ENCODE results near the gene AGL.
"Not testable (repeated sequence)": the region's sequence is repeated elsewhere in the genome, so short reads cannot be mapped to it uniquely, and the experiment has no call there.

AGL gene

DNA sequence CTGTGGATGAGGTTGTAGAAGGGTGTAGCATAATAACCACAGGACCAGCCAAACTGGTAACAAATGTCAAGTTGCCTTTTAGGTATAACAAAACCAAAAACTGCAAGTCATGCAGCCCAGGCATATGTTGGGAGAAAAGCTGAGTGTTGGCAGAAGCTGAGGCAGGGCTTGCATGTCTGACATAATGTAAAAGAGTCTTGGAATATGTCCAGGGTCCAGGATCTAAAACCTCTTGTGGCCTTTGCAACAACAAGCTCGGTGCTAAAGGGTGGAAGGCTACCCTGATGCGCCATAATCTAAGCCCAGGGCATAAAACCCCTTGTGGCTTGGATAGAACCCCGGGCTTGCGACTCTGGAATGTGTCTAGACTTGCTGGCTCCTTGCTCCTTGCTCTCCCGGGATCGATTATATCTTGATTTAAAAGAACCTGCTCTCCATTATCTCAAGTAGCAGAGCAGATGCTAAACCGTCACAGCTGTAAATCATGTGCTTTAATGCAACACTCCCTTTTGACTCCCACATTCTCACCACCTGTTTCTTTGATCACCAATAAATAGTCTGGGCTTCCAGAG is 93.1 kb downstream of the AGL start:
- ATAC-seq (no peak), DNase-seq (no peak)

DNA sequence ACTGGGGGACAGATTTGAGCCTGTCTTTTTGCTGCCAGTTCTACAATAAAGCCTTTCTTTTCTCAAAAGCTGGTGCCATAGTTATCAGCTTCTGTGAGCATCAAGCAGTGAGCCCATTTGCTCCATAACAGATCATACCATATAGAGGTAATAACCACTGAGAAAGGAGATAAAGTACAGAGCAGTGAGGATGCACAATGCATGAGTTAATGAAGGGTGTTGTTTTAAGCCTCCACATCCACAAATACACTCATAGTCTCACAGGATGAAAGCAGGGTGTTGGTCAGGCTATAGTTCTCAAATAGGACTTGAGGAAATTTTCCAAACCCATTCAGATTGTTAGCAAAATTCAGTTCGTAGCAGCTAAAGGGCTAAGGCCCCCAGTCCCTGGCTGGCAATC is 94.0 kb downstream of the AGL start:
- DNase-seq, result no peak
- no peak for ATAC-seq

DNA sequence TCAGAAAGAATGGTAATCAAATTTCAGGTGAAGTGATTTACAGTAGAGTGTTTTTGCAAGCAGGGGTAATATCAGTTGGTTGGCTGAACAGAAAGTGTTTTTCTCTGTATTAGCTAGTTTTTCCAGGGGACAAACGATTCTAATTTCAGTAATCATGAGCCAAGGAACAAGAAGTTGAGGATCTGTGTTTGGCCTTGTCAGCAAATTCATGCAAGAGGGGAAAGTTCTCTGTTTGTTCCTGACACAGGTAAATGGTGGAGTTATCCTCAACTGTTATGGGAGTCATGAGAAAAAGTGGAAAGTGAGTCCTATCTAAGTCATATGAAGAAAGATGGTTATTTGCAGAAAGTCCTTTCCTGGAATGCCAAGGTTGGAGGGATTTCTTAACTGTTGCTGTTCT is 95.0 kb downstream of the AGL start:
- DNase-seq, result no peak
- no peak for ATAC-seq

DNA sequence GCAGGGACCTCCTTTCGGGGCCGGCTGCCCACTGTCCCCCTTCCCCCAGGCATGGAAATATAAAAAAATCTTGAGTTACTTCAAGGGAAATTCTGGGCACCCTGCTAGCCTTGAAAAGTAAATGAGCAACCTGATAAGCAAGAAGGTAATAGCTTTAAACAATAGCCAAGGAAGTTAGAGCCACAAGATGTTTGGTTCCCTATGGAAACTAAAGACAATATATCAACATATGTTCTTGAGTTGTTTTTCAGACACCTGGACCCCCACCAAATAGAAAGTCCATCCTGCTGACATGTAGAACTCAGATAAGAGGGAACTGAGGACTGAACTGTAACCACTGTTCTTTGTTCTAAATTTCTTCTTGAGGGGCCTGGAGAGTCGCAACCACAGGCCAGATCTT is 100.3 kb downstream of the AGL start:
- no peak for DNase-seq
- ATAC-seq, result no peak

DNA sequence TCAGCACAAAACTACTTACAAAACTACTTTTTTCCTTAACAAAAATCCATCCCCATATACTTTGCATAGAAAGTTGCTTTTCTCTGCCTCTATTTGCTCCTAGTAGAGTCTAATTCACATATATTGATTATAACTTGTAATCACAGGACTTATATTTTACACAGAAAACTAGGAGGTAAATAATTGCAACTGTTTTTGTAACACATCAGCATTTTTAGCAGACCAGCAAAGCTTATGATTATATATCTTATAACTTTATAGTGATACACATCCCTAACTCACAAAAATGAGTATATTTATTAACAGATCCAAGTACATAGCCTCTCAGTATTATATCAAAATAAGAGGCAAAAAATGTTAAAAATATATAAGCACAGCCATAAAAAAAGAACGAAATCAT is 102.4 kb downstream of the AGL start:
- DNase-seq (no peak), ATAC-seq (no peak)

DNA sequence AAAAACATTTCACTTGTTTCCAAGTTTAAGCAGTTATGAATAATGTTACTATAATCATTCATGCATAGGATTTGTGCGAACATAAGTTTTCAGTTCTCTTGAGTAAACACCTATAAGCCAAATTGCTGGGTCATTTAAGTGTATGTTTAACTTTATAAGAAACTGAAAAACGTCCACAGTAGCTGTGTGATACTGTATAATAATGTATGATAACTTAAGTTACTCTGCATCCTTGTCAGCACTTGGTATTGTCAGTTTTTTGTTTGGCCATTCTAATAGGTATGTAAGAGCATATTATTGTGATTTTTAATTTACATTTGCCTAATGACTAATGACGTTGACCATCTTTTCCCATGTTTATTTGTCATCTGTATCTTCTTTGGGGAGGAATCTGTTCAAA is 105.2 kb downstream of the AGL start:
- ATAC-seq (no peak), DNase-seq (no peak)

DNA sequence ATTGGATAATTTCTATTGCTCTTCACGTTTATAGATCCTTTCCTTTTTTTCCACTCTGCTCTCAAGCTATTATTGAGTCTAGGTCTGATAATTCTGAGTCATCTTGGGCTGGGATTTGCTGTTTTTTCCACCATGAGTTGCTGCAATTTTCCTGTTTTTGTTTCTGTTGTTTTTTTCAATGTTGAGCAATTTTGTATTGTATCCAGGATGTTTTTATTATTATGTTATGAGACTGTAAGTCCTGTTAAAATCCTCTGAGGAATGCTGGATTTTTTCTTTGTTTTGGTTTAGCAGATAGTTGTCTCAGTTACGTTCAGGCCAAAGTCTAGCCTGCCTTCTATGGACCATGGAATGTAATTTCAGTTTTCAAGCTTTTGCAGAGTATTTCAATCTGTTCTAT is 106.6 kb downstream of the AGL start:
- no peak for ATAC-seq
- no peak for DNase-seq

DNA sequence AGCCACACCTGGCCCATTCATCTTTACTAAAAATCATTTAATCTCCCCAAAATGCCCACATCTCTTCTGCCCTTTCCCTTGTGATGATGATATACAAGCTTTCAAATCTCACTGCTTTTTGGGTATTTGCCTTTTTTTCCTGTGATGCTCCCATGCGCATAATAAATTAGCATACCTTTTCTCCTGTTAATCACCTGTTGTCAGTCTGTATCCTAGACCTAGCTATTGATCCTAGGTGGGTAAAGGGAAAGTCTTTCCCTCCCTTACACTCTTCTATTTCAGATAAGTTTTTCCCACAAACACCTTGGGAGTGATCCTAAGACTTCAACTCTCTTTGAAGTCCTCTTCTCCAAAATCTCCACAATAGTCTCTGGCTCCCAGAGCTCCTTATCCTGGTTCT is 107.7 kb downstream of the AGL start:
- DNase-seq, result no peak
- no peak for ATAC-seq

DNA sequence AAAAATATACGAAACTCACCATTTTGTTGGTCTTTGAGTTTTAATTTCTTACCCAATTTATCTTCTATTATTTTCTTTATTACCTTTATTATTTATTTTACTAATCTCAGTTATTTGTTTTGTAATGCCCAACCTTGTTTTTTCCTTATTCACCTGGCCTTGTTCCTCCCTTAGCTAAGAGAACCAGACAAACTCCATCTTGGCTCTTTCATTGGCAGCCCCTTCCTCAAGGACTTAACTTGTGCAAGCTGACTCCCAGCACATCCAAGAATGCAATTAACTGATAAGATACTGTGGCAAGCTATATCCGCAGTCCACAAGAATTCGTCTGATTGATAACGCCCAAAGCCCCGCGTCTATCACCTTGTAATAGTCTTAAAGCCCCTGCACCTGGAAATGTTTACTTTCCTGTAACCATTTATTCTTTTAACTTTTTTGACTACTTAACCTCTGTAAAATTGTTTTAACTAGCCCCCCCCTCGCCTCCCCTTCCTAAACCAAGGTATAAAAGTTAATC is 109.1 kb downstream of the AGL start:
- not testable (repeated sequence) for ATAC-seq, DNase-seq

DNA sequence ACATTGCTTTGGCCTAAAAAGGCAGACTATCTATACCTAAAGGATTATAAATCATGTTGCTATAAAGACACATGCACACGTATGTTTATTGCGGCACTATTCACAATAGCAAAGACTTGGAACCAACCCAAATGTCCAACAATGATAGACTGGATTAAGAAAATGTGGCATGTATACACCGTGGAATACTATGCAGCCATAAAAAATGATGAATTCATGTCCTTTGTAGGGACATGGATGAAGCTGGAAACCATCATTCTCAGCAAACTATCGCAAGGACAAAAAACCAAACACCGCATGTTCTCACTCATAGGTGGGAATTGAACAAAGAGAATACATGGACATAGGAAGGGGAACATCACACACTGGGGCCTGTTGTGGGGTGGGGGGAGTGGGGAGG is 110.1 kb downstream of the AGL start:
- not testable (repeated sequence) for DNase-seq, ATAC-seq

DNA sequence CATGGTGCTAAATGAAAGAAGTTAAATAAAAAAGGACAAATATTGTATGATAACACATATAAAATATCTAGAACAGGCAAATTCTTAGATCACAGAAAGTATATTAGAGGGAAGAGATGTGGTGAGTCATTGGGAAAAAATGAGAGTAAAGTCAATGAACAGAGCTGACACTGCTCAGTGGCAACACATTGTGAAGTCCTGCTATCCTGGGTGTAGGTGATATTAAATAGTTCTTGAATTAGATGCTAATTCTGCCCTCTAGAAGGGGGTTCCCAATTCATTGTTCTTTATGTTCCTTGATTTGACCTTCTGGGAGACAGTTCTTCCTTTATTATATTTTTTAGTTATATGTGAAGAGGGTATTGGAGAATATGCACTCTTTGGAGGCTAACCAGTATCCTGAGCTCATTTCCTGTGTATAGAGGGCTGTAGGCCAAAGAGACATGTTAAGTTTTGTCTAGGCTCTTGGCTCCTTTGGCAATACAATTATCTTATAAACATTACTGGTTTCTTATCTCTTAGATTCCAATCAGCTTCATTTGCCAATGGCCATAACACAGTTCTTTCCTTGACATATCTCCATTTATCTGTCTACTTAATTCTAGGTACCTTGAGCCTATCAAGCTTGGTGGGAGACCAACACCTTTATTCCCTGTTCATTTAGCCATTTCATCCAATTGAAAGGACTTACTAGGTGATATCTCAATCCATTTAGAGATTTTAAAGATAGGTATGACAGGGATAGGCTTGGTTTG is 113.1 kb downstream of the AGL start:
- ATAC-seq (peak; percentile 43), DNase-seq (no peak)

DNA sequence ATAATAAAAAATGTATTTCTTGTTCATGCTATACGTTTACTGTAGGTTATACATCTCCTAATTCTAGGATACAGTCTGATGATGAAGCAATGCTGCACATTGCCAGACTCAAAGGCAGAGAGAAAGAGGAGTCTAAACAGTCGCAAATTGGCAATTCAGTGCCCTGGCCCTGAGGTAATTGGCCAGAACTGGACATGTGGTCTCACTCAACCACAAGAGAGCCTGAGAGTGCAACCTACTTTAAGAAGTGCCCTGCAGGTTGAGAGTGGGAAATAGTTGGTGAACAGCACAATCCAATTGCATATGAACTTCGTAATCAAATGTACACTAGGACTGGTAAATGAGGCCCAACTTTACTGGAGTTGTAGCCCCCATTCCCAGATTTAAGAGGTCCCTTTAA is 114.6 kb downstream of the AGL start:
- no peak for ATAC-seq
- DNase-seq, result no peak

DNA sequence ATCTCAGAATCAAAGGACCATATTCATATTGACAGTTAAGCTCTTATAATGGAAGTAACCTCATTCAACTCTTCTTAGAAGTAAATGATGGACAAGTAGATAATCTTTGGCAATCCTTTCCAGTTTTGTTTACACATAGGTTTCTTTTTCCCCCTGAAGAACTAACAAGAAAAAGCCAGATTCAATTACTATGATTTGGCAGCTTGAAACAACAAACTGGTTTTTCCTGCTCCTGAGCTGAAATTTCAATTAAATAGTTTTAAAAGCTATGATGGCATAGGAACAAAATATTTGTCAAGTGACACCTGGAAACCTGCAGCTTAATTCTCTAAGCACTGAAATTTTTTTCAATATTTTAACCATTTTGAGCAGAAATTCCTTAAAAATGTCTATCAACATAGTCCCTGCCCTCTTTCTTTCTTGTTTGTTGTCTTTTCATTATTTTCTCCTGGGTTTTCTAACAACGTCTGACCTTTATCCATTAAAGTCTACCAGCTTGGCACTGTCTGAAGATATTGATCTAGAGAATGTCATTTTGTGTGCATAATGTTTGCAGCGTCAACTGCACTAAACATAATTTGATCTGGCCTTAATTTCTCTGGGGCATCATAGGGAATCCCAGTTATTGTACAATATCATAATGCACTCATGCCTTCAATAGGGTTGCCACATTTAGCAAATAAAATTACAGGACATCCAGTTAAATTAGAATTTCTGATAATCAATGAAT is 115.7 kb downstream of the AGL start:
- DNase-seq, result no peak
- ATAC-seq, result no peak

DNA sequence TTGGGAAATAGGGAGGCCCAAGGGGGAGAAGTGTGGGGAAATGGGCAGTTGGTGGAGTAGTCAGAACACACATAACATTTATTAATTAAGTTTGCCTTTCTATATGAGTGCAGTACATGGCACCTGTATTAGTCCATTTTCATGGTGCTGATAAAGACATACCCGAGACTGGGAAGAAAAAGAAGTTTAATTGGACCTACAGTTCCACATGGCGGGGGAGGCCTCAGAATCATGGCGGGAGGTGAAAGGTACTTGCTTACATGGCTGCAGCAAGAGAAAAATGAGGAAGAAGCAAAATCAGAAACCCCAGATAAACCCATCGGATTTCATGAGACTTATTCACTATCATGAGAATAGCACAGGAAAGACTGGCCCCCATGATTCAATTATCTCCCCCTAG is 118.1 kb downstream of the AGL start:
- no peak for DNase-seq
- ATAC-seq, result no peak

DNA sequence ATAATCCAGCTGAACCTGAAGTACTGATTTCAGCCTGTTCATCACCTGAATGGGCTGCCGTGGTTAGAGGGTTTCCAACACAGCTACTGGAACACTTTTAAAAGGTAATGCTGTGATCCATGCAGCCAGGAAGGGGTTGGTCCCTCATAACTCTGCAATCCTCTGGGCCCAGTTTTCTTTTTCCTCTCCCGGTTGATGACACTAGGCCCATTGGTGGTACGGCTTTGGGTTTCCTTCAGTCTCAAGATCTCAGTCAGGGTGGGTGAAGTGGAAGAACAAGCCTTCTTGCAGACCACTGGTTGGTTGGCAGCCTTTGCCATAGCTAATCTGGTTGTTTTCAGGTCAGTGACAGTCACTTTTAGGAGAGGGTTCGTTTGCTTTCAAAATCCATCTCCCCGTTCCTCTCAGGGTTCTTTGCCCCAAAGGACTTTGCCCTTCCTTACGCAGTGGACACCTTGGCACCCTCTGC is 119.1 kb downstream of the AGL start:
- no peak for DNase-seq
- no peak for ATAC-seq

DNA sequence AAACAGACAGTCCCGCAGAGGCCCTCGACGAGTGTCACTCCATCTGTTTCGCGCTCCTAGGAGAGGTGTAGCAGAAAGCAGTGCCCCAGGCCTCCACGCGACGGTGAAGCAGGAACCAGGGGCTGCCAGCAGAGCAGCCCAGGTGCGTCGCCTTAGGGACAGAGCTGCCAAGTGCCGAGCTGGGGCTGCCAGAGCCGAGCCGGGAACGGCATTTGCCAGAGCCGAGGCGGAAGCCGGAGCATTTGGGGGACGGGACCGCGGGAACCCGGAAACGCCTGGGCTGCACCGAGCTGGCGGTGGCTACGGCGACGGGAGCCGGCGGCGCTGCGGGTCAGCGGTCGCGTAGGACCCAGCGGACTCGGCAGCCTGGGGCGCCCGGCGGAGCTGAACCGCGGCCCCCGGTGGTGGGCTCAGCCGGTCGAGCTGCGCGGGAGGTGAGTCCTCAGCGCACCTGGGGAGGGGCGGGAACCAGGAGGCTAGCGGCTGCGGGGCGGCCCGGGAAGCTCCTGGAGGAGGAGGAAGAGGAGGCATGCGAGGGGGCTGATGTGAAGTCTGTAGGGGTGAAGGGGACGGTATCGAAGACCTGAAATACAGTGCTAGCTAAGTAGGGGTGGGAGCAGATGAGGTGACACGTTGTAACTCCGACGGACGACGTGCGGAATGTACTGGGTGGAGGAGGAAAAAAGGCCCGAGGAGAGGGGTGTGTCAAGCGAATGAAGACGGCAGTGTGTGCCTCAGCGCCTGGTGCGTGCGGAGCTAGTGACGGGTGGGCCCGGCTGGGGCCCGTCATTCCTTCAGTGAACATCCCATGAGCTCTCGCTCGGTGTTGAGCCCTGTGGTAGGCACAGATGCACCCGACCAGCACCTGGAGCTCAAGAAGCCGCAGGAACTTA is 119.8 kb downstream of the AGL start, which contains the start of gene SLC35A3:
Gene SLC35A3, plus strand, starts transcription at position 268 of the 893 bp plus-strand sequence. CDS start 23,559 bp downstream, outside the sequence.
- peak; percentile 94 for ATAC-seq
- DNase-seq, result peak; percentile 86

DNA sequence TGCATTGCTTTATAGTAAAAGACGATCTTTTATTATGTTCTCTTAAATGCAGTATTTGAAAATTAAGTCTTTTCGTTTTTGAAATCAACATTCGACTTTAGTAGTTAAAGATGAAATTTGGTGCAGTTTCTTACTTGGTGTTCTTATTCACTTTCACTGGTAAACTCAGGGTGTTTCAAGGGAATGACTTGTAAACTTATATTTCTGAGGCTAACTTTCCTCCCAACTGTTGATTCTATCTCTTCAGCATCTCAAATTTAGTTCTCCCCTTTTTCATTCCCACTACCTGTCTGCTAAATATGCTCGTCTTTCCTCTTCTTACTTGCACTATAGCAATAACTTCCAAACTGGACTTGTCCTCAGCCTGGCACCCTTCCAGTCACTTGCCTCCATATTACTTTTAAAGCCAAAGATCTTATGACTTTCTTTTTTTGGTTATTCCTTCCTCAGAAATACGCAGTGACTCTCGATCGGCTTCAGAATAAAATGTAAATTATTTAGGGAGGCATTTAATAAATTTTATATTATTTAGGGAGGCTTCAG is 120.6 kb downstream of the AGL start:
- ATAC-seq, result no peak

DNA sequence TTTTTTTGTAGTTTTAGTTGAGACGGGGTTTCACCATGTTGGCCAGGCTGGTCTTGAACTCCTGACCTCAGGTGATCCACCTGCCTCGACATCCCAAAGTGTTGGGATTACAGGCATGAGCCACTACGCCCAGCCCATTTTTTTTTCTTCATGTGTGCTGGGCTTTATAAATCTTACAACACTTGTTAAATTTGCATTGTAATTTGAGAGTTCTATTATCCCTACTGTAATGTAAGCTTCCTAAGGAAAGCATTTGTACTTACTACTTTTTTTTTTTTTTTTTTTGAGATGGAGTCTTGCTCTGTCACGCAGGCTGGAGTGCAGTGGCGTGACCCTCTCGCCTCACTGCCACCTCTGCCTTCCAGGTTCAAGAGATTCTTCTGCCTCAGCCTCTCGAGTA is 121.9 kb downstream of the AGL start:
- not testable (repeated sequence) for DNase-seq, ATAC-seq

More for the DNA sequence above, 120.6 kb downstream of the AGL start:
- no peak for DNase-seq

All from stimulated activated naive CD8-positive, alpha-beta T cell treated with anti-CD3 and anti-CD28 coated beads, Interleukin-15, Interleukin-2, amounts not matched to agents 100 U/mL and 50 U/mL, for 24 hours (primary cell).